HepG2 (cell line): Measurements from ENCODE around the gene TMEM8B. TPM values are rescaled to one million over a fixed set of nuclear protein-coding genes. Genes with fewer than 3 reads are reported as not detected.

Source experiments
- CEBPG ChIP-seq: IDR thresholded peaks from 2 replicates; pipeline ENCODE4 v1.6.1; 2016
- ETV6 ChIP-seq: sonication (generic); formaldehyde crosslinking; conservative IDR thresholded peaks from 2 replicates; pipeline ENCODE4 v1.4.0; 2020; ENCODE audit warnings: missing genetic modification reagents
- HMGXB4 ChIP-seq, 2 experiments: sonication (generic) in 1 of 2; formaldehyde crosslinking in 1 of 2; IDR thresholded peaks; 2 replicates each; pipeline versions ENCODE4 v1.4.0 to v1.6.1; 2018 to 2020; ENCODE audit warnings: missing genetic modification reagents in 2 of 2, borderline replicate concordance in 1 of 2, low read depth in 1 of 2, mild to moderate bottlenecking in 1 of 2, missing biosample characterization in 1 of 2
- ISL2 ChIP-seq: sonication (generic); formaldehyde crosslinking; IDR thresholded peaks from 2 replicates; pipeline ENCODE4 v1.5.0; 2020; ENCODE audit warnings: missing genetic modification reagents
- KDM3A ChIP-seq: IDR thresholded peaks from 2 replicates; pipeline ENCODE4 v1.6.1; 2018; ENCODE audit warnings: low read depth, missing compliant biosample characterization
- MEF2D ChIP-seq: sonication (generic); formaldehyde crosslinking; IDR thresholded peaks from 2 replicates; pipeline ENCODE4 v1.5.1; 2020; ENCODE audit warnings: mild to moderate bottlenecking, missing genetic modification reagents
- PAF1 ChIP-seq: IDR thresholded peaks from 2 replicates; pipeline ENCODE4 v1.6.1; 2016; ENCODE audit warnings: missing genetic modification reagents, missing compliant biosample characterization
- TARDBP ChIP-seq: sonication (generic); formaldehyde crosslinking; IDR thresholded peaks from 2 replicates; pipeline ENCODE4 v1.8.0; 2022; ENCODE audit warnings: mild to moderate bottlenecking, missing genetic modification reagents
- TBL1XR1 ChIP-seq: fragments of 150-350 bp; IDR thresholded peaks from 2 replicates; pipeline ENCODE4 v1.6.1; 2014; ENCODE audit warnings: borderline replicate concordance, low read length; ENCODE audit not compliant: partially characterized antibody
- TFE3 ChIP-seq: IDR thresholded peaks from 2 replicates; pipeline ENCODE4 v1.6.1; 2016
- THAP11 ChIP-seq: IDR thresholded peaks from 2 replicates; pipeline ENCODE4 v1.6.1; 2016; ENCODE audit warnings: missing biosample characterization, missing genetic modification reagents
- ZBTB20 ChIP-seq: sonication (generic); formaldehyde crosslinking; IDR thresholded peaks from 2 replicates; pipeline ENCODE4 v1.8.1; 2023; ENCODE audit warnings: missing genetic modification reagents, low read depth, mild to moderate bottlenecking, borderline replicate concordance
- ZNF121 ChIP-seq: sonication (generic); formaldehyde crosslinking; IDR thresholded peaks from 2 replicates; pipeline ENCODE4 v1.5.0; 2020; ENCODE audit warnings: mild to moderate bottlenecking, missing genetic modification reagents
- ZNF17 ChIP-seq: sonication (generic); formaldehyde crosslinking; IDR thresholded peaks from 2 replicates; pipeline ENCODE4 v1.5.0; 2020; ENCODE audit warnings: mild to moderate bottlenecking, missing genetic modification reagents
- ZNF317 ChIP-seq: sonication (generic); formaldehyde crosslinking; IDR thresholded peaks from 2 replicates; pipeline ENCODE4 v1.5.0; 2020; ENCODE audit warnings: mild to moderate bottlenecking, missing genetic modification reagents
- ZNF33B ChIP-seq: sonication (generic); formaldehyde crosslinking; IDR thresholded peaks from 2 replicates; pipeline ENCODE4 v1.5.1; 2020; ENCODE audit warnings: mild to moderate bottlenecking, missing genetic modification reagents
- ZNF501 ChIP-seq: sonication (generic); formaldehyde crosslinking; IDR thresholded peaks from 2 replicates; pipeline ENCODE4 v1.5.1; 2020; ENCODE audit warnings: mild to moderate bottlenecking, moderate library complexity, missing genetic modification reagents
- ZNF598 ChIP-seq: sonication (generic); formaldehyde crosslinking; IDR thresholded peaks from 2 replicates; pipeline ENCODE4 v1.5.1; 2020; ENCODE audit warnings: mild to moderate bottlenecking, missing genetic modification reagents, borderline replicate concordance
- polyA plus RNA-seq, 8 experiments: library from polyadenylated mRNA; depleted of rRNA in 3 of 8; stranded (reverse) in 7 of 8; unstranded in 1 of 8; fragments of >200 nt; fragmentation: Illumina TruSeq in 4 of 8; extraction: Trizol in 4 of 8; gene quantifications; 2 replicates each; pipeline versions ENCODE4 v1.2.1 to v1.2.3, GENCODE V29; 2011 to 2016; ENCODE audit warnings: low read depth in 4 of 8, missing spikeins in 1 of 8, mixed read lengths in 1 of 8; ENCODE audit not compliant: insufficient read depth in 1 of 8
- total RNA-seq, 5 experiments: library from RNA; depleted of rRNA; stranded (reverse); fragments of >200 nt; fragmentation: Illumina TruSeq; extraction: Trizol; gene quantifications; 2 replicates each; pipeline ENCODE4 v1.2.3, GENCODE V29; 2016; ENCODE audit warnings: low read depth in 1 of 5
- TF ChIP-seq, protein P1 (sequence below): sonication (generic); formaldehyde crosslinking; IDR thresholded peaks from 2 replicates; pipeline ENCODE4 v1.9.0; 2021; ENCODE audit warnings: missing genetic modification reagents, borderline replicate concordance

Gene TMEM8B
- total and polyA plus RNA-seq, 2 of the 13 experiments (the other 11 are each of a cell fraction or from before 2014, with no cell fraction given): 2.1 to 2.7 TPM

- TF ChIP-seq TFE3 (CRISPR knock-in tag): 0 out of 2 replicates have a peak, but pooled peaks have one; percentile 23
- TF ChIP-seq, protein P1, sequence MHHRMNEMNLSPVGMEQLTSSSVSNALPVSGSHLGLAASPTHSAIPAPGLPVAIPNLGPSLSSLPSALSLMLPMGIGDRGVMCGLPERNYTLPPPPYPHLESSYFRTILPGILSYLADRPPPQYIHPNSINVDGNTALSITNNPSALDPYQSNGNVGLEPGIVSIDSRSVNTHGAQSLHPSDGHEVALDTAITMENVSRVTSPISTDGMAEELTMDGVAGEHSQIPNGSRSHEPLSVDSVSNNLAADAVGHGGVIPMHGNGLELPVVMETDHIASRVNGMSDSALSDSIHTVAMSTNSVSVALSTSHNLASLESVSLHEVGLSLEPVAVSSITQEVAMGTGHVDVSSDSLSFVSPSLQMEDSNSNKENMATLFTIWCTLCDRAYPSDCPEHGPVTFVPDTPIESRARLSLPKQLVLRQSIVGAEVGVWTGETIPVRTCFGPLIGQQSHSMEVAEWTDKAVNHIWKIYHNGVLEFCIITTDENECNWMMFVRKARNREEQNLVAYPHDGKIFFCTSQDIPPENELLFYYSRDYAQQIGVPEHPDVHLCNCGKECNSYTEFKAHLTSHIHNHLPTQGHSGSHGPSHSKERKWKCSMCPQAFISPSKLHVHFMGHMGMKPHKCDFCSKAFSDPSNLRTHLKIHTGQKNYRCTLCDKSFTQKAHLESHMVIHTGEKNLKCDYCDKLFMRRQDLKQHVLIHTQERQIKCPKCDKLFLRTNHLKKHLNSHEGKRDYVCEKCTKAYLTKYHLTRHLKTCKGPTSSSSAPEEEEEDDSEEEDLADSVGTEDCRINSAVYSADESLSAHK (CRISPR knock-in tag): no peak
- peak; percentile 69; the same call in 1 of the 2 replicates for TF ChIP-seq ETV6 (CRISPR knock-in tag)
- TF ChIP-seq ZNF501 (CRISPR knock-in tag): peak; percentile 71; the same call in 1 of the 2 replicates
- TF ChIP-seq HMGXB4 (CRISPR knock-in tag; IDR thresholded peaks at IDR 0.05; ENCODE audit: borderline replicate concordance in 1 of 2, low read depth in 1 of 2): peak in 1 of 2 experiments; percentile 63; a peak in 2 of 4 replicates
- TF ChIP-seq ZBTB20 (CRISPR knock-in tag): no peak
- TF ChIP-seq TBL1XR1: no peak
- no peak for TF ChIP-seq ISL2 (CRISPR knock-in tag)
- TF ChIP-seq ZNF317 (CRISPR knock-in tag): 0 out of 2 replicates have a peak, but pooled peaks have one; percentile 15
- peak; percentile 83 for TF ChIP-seq TARDBP (CRISPR knock-in tag)
- TF ChIP-seq MEF2D: no peak
- no peak for TF ChIP-seq ZNF33B
- TF ChIP-seq ZNF17 (CRISPR knock-in tag): no peak
- TF ChIP-seq CEBPG (CRISPR knock-in tag): peak; percentile 31; the same call in 1 of the 2 replicates
- TF ChIP-seq ZNF598 (CRISPR knock-in tag): no peak
- peak; percentile 92 for TF ChIP-seq THAP11 (CRISPR knock-in tag)
- no peak for TF ChIP-seq ZNF121 (CRISPR knock-in tag)
- no peak for TF ChIP-seq PAF1
- peak; percentile 89; the same call in 1 of the 2 replicates for TF ChIP-seq KDM3A (CRISPR knock-in tag)
Measured at GRCh38 chr9:35812025-35812602, 16.9 kb upstream of the TMEM8B start, which contains the start of gene SPAG8 (continued).
